Fibroblast of mammary gland (primary cell): ENCODE data around the gene BLMH.
A peak's percentile ranks its signal among the peaks of the same experiment; 100 is the strongest.

Experiments
- DNase-seq: peaks from one replicate; pipeline ENCODE4 v3.0.0-alpha.2; 2010; ENCODE audit warnings: low read depth
- H3K4me3 ChIP-seq: 2 replicates; pipeline ENCODE4 v1.5.1; 2011; ENCODE audit warnings: low read depth, mild to moderate bottlenecking, low read length, moderate library complexity; ENCODE audit not compliant: control insufficient read depth
- CTCF ChIP-seq: conservative IDR thresholded peaks from 2 replicates; pipeline ENCODE4 v1.5.1; 2011; ENCODE audit warnings: low read depth, low read length, inconsistent platforms; ENCODE audit not compliant: control insufficient read depth, insufficient read depth

The BLMH gene

GRCh38 chr17:30200106-30200505, 91.6 kb downstream of the BLMH start:
- DNase-seq: peak; percentile 25
- no peak for TF ChIP-seq CTCF
- H3K4me3 ChIP-seq: no peak overlapping the region

- TF ChIP-seq CTCF: no peak
- peak; percentile 14 for DNase-seq
- no peak overlapping the region for H3K4me3 ChIP-seq
These were observed 92.1 kb downstream of the BLMH start for GRCh38 chr17:30199600-30199999.
